ENCODE results near the gene SNURF.
"Not testable (repeated sequence)": the region's sequence is repeated elsewhere in the genome, so short reads cannot be mapped to it uniquely, and the experiment has no call there.

SNURF gene

GRCh38 chr15:24954783-24955530 is at the start of gene SNURF, which contains the start of gene SNRPN:
TSS of gene SNURF (plus strand) at chr15:24954987. CDS start at chr15:24955049, 62 bp downstream.
TSS of gene SNRPN (plus strand) at chr15:24954987. CDS start at chr15:24974454, 19,467 bp downstream.
- DNase-seq, result peak; percentile 57

- DNase-seq, result no peak
These were observed 38.3 kb upstream of the SNURF start for GRCh38 chr15:24916305-24917009.

- DNase-seq, result no peak
These were observed 37.4 kb upstream of the SNURF start for GRCh38 chr15:24917431-24917830.

GRCh38 chr15:24919446-24919845 is 35.3 kb upstream of the SNURF start:
- DNase-seq, result no peak

GRCh38 chr15:24922781-24923180 is 32.0 kb upstream of the SNURF start:
- DNase-seq, result not testable (repeated sequence)

- DNase-seq, result no peak
These were observed 30.6 kb upstream of the SNURF start for GRCh38 chr15:24924153-24924552.

- DNase-seq, result no peak
These were observed 30.2 kb upstream of the SNURF start for GRCh38 chr15:24924621-24925020.

GRCh38 chr15:24931874-24932732 is 22.7 kb upstream of the SNURF start:
- DNase-seq, result not testable (repeated sequence)

- no peak for DNase-seq
These were observed 21.1 kb upstream of the SNURF start for GRCh38 chr15:24933716-24934115.

- not testable (repeated sequence) for DNase-seq
These were observed 16.6 kb upstream of the SNURF start for GRCh38 chr15:24938224-24938623.

GRCh38 chr15:24940236-24940635 is 14.6 kb upstream of the SNURF start:
- DNase-seq, result no peak

GRCh38 chr15:24943361-24943760 is 11.4 kb upstream of the SNURF start:
- no peak for DNase-seq

GRCh38 chr15:24944954-24945353 is 9.8 kb upstream of the SNURF start:
- no peak for DNase-seq

- no peak for DNase-seq
These were observed 9.1 kb upstream of the SNURF start for GRCh38 chr15:24945711-24946110.

- DNase-seq, result no peak
These were observed 6.3 kb upstream of the SNURF start for GRCh38 chr15:24948495-24948894.

GRCh38 chr15:24955531-24955921 is 739 bp downstream of the SNURF start:
- DNase-seq, result no peak

GRCh38 chr15:24956111-24956838 is 1.5 kb downstream of the SNURF start:
- peak; percentile 80 for DNase-seq

GRCh38 chr15:24957691-24958090 is 2.9 kb downstream of the SNURF start:
- DNase-seq, result no peak

- no peak for DNase-seq
These were observed 7.2 kb downstream of the SNURF start for GRCh38 chr15:24961967-24962366.

- DNase-seq, result no peak
These were observed 8.1 kb downstream of the SNURF start for GRCh38 chr15:24962880-24963279.

GRCh38 chr15:24966364-24967103 is 11.7 kb downstream of the SNURF start:
- DNase-seq, result no peak

GRCh38 chr15:24971052-24971451 is 16.3 kb downstream of the SNURF start:
- DNase-seq, result no peak
